GM12878 (cell line): Measurements from ENCODE around the gene ZNF182. TPM values are rescaled to one million over a fixed set of nuclear protein-coding genes. Genes with fewer than 3 reads are reported as not detected.

ENCODE experiments used
- ATAC-seq: fragments of 200-7000 bp; cut with Tn5 transposase; 3 replicates; pipeline ENCODE4 v1.9.1; 2020; ENCODE audit warnings: mild to moderate bottlenecking, moderate library complexity
- Bru-seq: library from RNA; stranded (reverse); fragments of 400-500 nt; gene quantifications from one replicate; lab custom pipeline; 2021; lab: Mats Ljungman, UMichigan
- BruChase-seq, 2 experiments: library from RNA; stranded (reverse); fragments of 400-500 nt; gene quantifications; one replicate each; lab custom pipeline; 2021; lab: Mats Ljungman, UMichigan
- BruUV-seq: library from RNA; stranded (reverse); fragments of 400-500 nt; replicated peaks from 2 replicates; lab custom pipeline; 2021; lab: Mats Ljungman, UMichigan
- CTCF ChIA-PET: fragments of 300-600 bp; sonication (Branson Sonifier 250); formaldehyde crosslinking; extraction: SDS; loops from one replicate; lab custom pipeline; 2021; ENCODE audit warnings: inconsistent platforms; lab: Yijun Ruan, JAX
- POLR2A ChIA-PET: fragments of 350-600 bp; formaldehyde crosslinking; extraction: SDS; loops from one replicate; lab custom pipeline; 2021; ENCODE audit warnings: inconsistent platforms; lab: Charles Lee
- RAD21 ChIA-PET: fragments of 300-600 bp; sonication (Branson Sonifier 250); formaldehyde crosslinking; loops from one replicate; lab custom pipeline; 2023; ENCODE audit warnings: antibody characterized with exemption; ENCODE audit not compliant: unreplicated experiment; lab: Charles Lee
- SMC1A ChIA-PET: fragments of 300-600 bp; sonication (Branson Sonifier 250); formaldehyde crosslinking; loops from one replicate; lab custom pipeline; 2023; ENCODE audit not compliant: unreplicated experiment, uncharacterized antibody; lab: Charles Lee
- DNase-seq: peaks from one replicate; pipeline ENCODE4 v3.0.0-alpha.2; 2011; ENCODE audit warnings: low read depth, low spot score
- FAIRE-seq: peaks from 3 replicates; lab custom pipeline; 2011; peaks lifted over from hg19 to GRCh38; lab: Jason Lieb, UNC
- H2AFZ ChIP-seq: 2 replicates; pipeline ENCODE4 v1.6.0; 2011; ENCODE audit warnings: low read depth, low read length, control low read depth; ENCODE audit not compliant: control insufficient read depth
- H3K27ac ChIP-seq: 2 replicates; pipeline ENCODE4 v1.5.1; 2011; ENCODE audit warnings: control low read depth; ENCODE audit not compliant: control insufficient read depth, insufficient read depth
- H3K27me3 ChIP-seq, 2 experiments: replicated peaks in 1 of 2; 2 replicates each; pipeline versions ENCODE4 v1.6.0 to v1.6.1; 2011; ENCODE audit warnings: low read length in 1 of 2; ENCODE audit not compliant: control insufficient read depth in 2 of 2, insufficient read depth in 2 of 2
- H3K36me3 ChIP-seq, 2 experiments: 2 replicates each; pipeline ENCODE4 v1.5.1; 2011; ENCODE audit warnings: low read length in 1 of 2; ENCODE audit not compliant: control insufficient read depth in 2 of 2, insufficient read depth in 2 of 2
- H3K4me1 ChIP-seq: 2 replicates; pipeline ENCODE4 v1.6.1; 2011; ENCODE audit warnings: mild to moderate bottlenecking, low read length, moderate library complexity, mixed read lengths; ENCODE audit not compliant: control insufficient read depth, insufficient read depth
- H3K4me2 ChIP-seq: 2 replicates; pipeline ENCODE4 v1.6.0; 2011; ENCODE audit warnings: control low read depth; ENCODE audit not compliant: control insufficient read depth, insufficient read depth
- H3K4me3 ChIP-seq: fragments of 200-600 bp; sonication (generic); 2 replicates; pipeline ENCODE4 v1.5.1; 2016
- H3K79me2 ChIP-seq: 2 replicates; pipeline ENCODE4 v1.6.0; 2011; ENCODE audit warnings: low read length; ENCODE audit not compliant: control insufficient read depth, insufficient read depth
- H3K9ac ChIP-seq: 2 replicates; pipeline ENCODE4 v1.8.0; 2011; ENCODE audit warnings: low read length, control low read depth, mixed read lengths; ENCODE audit not compliant: control insufficient read depth, insufficient read depth
- H3K9me3 ChIP-seq: replicated peaks from 3 replicates; pipeline ENCODE4 v1.5.1; 2011; ENCODE audit warnings: mild to moderate bottlenecking, low read length; ENCODE audit not compliant: control insufficient read depth, insufficient read depth
- H4K20me1 ChIP-seq: 2 replicates; pipeline ENCODE4 v1.6.0; 2011; ENCODE audit not compliant: control insufficient read depth, insufficient read depth
- ATF2 ChIP-seq: IDR thresholded peaks from 2 replicates; pipeline ENCODE4 v1.6.1; 2012; ENCODE audit warnings: low read length, inconsistent platforms
- CREB1 ChIP-seq: IDR thresholded peaks from 2 replicates; pipeline ENCODE4 v1.6.1; 2012; ENCODE audit warnings: low read depth, mild to moderate bottlenecking, inconsistent platforms
- CREM ChIP-seq: IDR thresholded peaks from 2 replicates; pipeline ENCODE4 v1.6.1; 2014; ENCODE audit warnings: antibody characterized with exemption, low read depth
- DPF2 ChIP-seq: fragments of 450-650 bp; IDR thresholded peaks from 2 replicates; pipeline ENCODE4 v1.6.1; 2017; ENCODE audit warnings: mild to moderate bottlenecking
- IKZF1 ChIP-seq: fragments of 450-650 bp; conservative IDR thresholded peaks from 2 replicates; pipeline ENCODE4 v1.6.1; 2017; ENCODE audit warnings: antibody characterized with exemption, mild to moderate bottlenecking
- JUNB ChIP-seq: IDR thresholded peaks from 2 replicates; pipeline ENCODE4 v1.6.1; 2016; ENCODE audit warnings: antibody characterized with exemption, mild to moderate bottlenecking
- NBN ChIP-seq: fragments of 450-650 bp; IDR thresholded peaks from 2 replicates; pipeline ENCODE4 v1.6.1; 2016
- NFYB ChIP-seq: IDR thresholded peaks from 2 replicates; pipeline ENCODE4 v1.6.1; 2011; ENCODE audit warnings: low read depth, mild to moderate bottlenecking, low read length, improper control_type of control experiment, moderate library complexity; ENCODE audit not compliant: insufficient read depth
- NR2C1 ChIP-seq: fragments of 450-650 bp; IDR thresholded peaks from 2 replicates; pipeline ENCODE4 v1.6.1; 2017; ENCODE audit warnings: antibody characterized with exemption, mild to moderate bottlenecking, moderate library complexity
- NRF1 ChIP-seq: conservative IDR thresholded peaks from 2 replicates; pipeline ENCODE4 v1.6.1; 2011; ENCODE audit warnings: mild to moderate bottlenecking, low read depth, low read length, improper control_type of control experiment
- PAX5 ChIP-seq: IDR thresholded peaks from 2 replicates; pipeline ENCODE4 v1.6.1; 2011; ENCODE audit warnings: low read depth, low read length, borderline replicate concordance
- PML ChIP-seq: IDR thresholded peaks from 2 replicates; pipeline ENCODE4 v1.6.1; 2012; ENCODE audit warnings: low read length, inconsistent platforms
- POLR2AphosphoS5 ChIP-seq: IDR thresholded peaks from 2 replicates; pipeline ENCODE4 v1.6.1; 2011; ENCODE audit warnings: mild to moderate bottlenecking, low read length, inconsistent platforms
- SIX5 ChIP-seq: IDR thresholded peaks from 2 replicates; pipeline ENCODE4 v1.6.1; 2011; ENCODE audit warnings: mild to moderate bottlenecking, low read depth, low read length, moderate library complexity; ENCODE audit not compliant: severe bottlenecking
- SMAD5 ChIP-seq: IDR thresholded peaks from 2 replicates; pipeline ENCODE4 v1.6.1; 2016; ENCODE audit warnings: antibody characterized with exemption, low read depth
- TARDBP ChIP-seq: IDR thresholded peaks from 2 replicates; pipeline ENCODE4 v1.6.1; 2016; ENCODE audit warnings: borderline replicate concordance
- WRNIP1 ChIP-seq: IDR thresholded peaks from 2 replicates; pipeline ENCODE4 v1.6.1; 2011; ENCODE audit warnings: low read depth, low read length, improper control_type of control experiment, borderline replicate concordance
- YY1 ChIP-seq: IDR thresholded peaks from 2 replicates; pipeline ENCODE4 v1.6.1; 2011; ENCODE audit warnings: low read depth, mild to moderate bottlenecking, low read length
- ZBED1 ChIP-seq: IDR thresholded peaks from 2 replicates; pipeline ENCODE4 v1.6.1; 2016; ENCODE audit warnings: borderline replicate concordance
- ZBTB33 ChIP-seq: fragments of 450-650 bp; IDR thresholded peaks from 2 replicates; pipeline ENCODE4 v1.6.1; 2017; ENCODE audit warnings: mild to moderate bottlenecking
- WGBS: methylation state at CpG from one replicate; pipeline ENCODE4 v1.1.6; 2016; ENCODE audit warnings: low lambda C conversion rate; ENCODE audit not compliant: insufficient replicate concordance, insufficient coverage; ENCODE audit errors: missing lambda C conversion rate; 5-methylcytosine and 5-hydroxymethylcytosine counted together
- in situ Hi-C: fragments of 300-500 bp; cut with MboI; formaldehyde crosslinking; loops from 9 replicates; pipeline ENCODE4 v1.14.3; 2018; ENCODE audit warnings: mixed read lengths
- intact Hi-C: fragments of 100-400 bp; cut with micrococcal nuclease; formaldehyde crosslinking; loops from one replicate; pipeline ENCODE4 v1.14.2; 2022; ENCODE audit not compliant: unreplicated experiment
- long read RNA-seq, 2 experiments: library from polyadenylated mRNA; unstranded; transcript quantifications; one replicate each; pipeline ENCODE4 v2.0.0, GENCODE V29; 2019 to 2020
- polyA minus RNA-seq, 3 experiments: library from RNA; depleted of rRNA, polyadenylated mRNA; stranded (reverse); fragments of >200 nt; gene quantifications; 2 replicates each; pipeline ENCODE4 v1.2.3, GENCODE V29; 2011
- polyA plus RNA-seq, 11 experiments: library from polyadenylated mRNA; depleted of rRNA in 4 of 11; unstranded in 6 of 11; stranded (reverse) in 5 of 11; fragments of >200 nt; fragmentation: Nextera tagmentation in 4 of 11; fragmentation: Illumina TruSeq in 1 of 11; extraction: Ambion mirVana in 4 of 11; extraction: Trizol in 1 of 11; gene quantifications; 1 replicate in 1 of 11; 2 replicates in 10 of 11; pipeline versions ENCODE4 v1.2.1 to v1.2.3, GENCODE V29; 2011 to 2016; ENCODE audit warnings: inconsistent platforms in 2 of 11, missing spikeins in 2 of 11, low read depth in 1 of 11
- total RNA-seq, 4 experiments: library from RNA; depleted of rRNA in 3 of 4; stranded (reverse); fragments of >200 nt in 3 of 4; fragmentation: Illumina TruSeq in 1 of 4; extraction: Trizol in 1 of 4; gene quantifications; 2 replicates each; pipeline versions ENCODE4 v1.2.1 to v1.2.3, GENCODE V29; 2013 to 2021

ZNF182 gene
- total RNA-seq (2013; cell fraction: nucleolus; rRNA removed), result 15.3 TPM in 2 replicates
- total RNA-seq (2014; rRNA removed) (3.0 and 3.2 TPM in 2 replicates), total RNA-seq (2014; rRNA removed; fragmentation: Illumina TruSeq; extraction: Trizol) (7.0 and 7.1 TPM in 2 replicates), total RNA-seq (2021) (4.7 and 4.8 TPM in 2 replicates), polyA plus RNA-seq (2011; rRNA removed) (6.7 and 10.1 TPM in 2 replicates), polyA plus RNA-seq (2014; fragmentation: Illumina TruSeq; extraction: Trizol) (7.0 and 8.4 TPM in 2 replicates), polyA plus RNA-seq (2014; fragmentation: Nextera tagmentation; extraction: Ambion mirVana) (1 to 10 TPM in 1 of 2 experiments, under 1 TPM in 1; 0.85 to 2.3 TPM), polyA plus RNA-seq (2014; rRNA removed) (4.7 and 5.0 TPM in 2 replicates), polyA plus RNA-seq (2016; fragmentation: Nextera tagmentation; extraction: Ambion mirVana) (1 to 10 TPM; 5.9 to 6.0 TPM), polyA minus RNA-seq (2011; rRNA and poly(A)+ RNA removed) (2.6 and 3.7 TPM in 2 replicates), Bru-seq, nascent RNA (percentile 75 among the genes with signal in this experiment), BruChase-seq, experiment 1, labeled RNA remaining after a 6-hour chase (percentile 72 among the genes with signal in this experiment), BruChase-seq, experiment 2, labeled RNA remaining after a 2-hour chase (percentile 79 among the genes with signal in this experiment)
- polyA plus RNA-seq (2011; ENCODE audit: low read depth), result 2.6 TPM
- 2.2 and 2.7 TPM in 2 replicates for polyA plus RNA-seq (2011; cell fraction: cytosol; rRNA removed)
- 6.6 and 7.1 TPM in 2 replicates for polyA plus RNA-seq (2011; cell fraction: nucleus; rRNA removed)
- polyA plus RNA-seq (2012), result 4.4 and 4.9 TPM in 2 replicates
- 2.1 and 2.6 TPM in 2 replicates for polyA minus RNA-seq (2011; cell fraction: cytosol; rRNA and poly(A)+ RNA removed)
- 1.9 and 2.2 TPM in 2 replicates for polyA minus RNA-seq (2011; cell fraction: nucleus; rRNA and poly(A)+ RNA removed)
- long read RNA-seq, experiment 1, partial matches to known transcripts, result 0 of 3 reads
- long read RNA-seq, experiment 1, other reads (novel, unspliced or antisense), result 2 of 3 reads
- long read RNA-seq, experiment 2, partial matches to known transcripts, result 0 of 18 reads
- long read RNA-seq, experiment 2, other reads (novel, unspliced or antisense), result 13 of 18 reads

DNA sequence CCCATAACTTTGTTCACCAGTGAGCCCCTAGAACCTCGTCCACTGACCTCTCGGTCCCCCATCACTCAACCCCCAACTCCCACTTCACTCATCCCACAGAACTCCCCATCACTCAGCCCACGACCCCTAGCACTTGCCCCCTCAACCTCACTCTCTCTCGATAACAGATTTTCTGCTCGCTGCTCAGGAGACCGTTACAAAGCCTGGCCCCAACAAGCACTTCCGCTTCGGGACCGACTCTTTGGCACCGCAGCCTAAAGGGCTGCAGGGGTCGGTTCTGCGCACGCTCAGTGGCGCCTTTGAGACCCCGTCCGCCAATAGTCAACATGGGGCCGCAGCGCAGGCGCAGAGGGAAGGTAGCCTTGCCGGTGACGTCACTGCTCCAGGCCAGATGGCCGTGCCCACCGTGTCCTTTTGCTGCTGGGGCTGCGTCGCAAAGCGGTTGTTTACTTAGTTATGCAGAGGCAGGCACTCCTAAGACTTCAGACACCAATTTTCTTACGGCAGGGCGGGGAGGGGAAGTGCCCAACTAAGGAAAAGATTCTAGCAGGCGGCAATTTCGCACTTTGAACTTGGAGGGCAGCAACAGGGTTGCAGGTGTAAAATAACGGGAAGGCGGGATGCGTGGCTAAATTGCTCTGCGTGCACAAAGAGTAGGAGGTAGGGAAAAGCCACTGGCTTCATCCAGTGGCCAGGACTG lies at the start of gene ZNF182:
TSS of gene ZNF182 (minus strand) at position 232 of the 700 bp plus-strand sequence. CDS start 1,380 bp downstream, outside the sequence.
- peak within 1 kb of the TSS; percentile 82 for H3K9ac ChIP-seq
- intact Hi-C loops (no loop called here), in situ Hi-C loops (no loop called here)
- peaks cover 15% of the 10 kb centered on the region for H3K79me2 ChIP-seq
- peak within 1 kb of the TSS; percentile 60 for H3K4me2 ChIP-seq
- no peaks in the 10 kb centered on the region; the same call in 2 of the 3 replicates for H3K9me3 ChIP-seq
- ChIA-PET CTCF (no interaction called here), POLR2A (no interaction called here), SMC1A (no interaction called here), RAD21 (no interaction called here)
- FAIRE-seq, result no peak
- ATAC-seq, result peak; percentile 98
- H2AFZ ChIP-seq, result peak within 1 kb of the TSS; percentile 85
- DNase-seq, result peak; percentile 68
- peak within 1 kb of the TSS; percentile 74 for H3K27ac ChIP-seq
- no TSS peak for BruUV-seq
- H3K27me3 ChIP-seq, result no peaks in the 10 kb centered on the region
- H3K4me1 ChIP-seq, result no peaks in the 10 kb centered on the region
- whole genome bisulfite sequencing, result 36% methylated on average over 34 of the region's 34 CpGs
- no peaks in the 10 kb centered on the region for H4K20me1 ChIP-seq
- peak within 1 kb of the TSS; percentile 71 for H3K4me3 ChIP-seq
- no peaks in the 10 kb centered on the region for H3K36me3 ChIP-seq
- TF ChIP-seq PML (peak; percentile 72), NR2C1 (0 out of 2 replicates have a peak, but pooled peaks have one; percentile 36), NFYB (peak; percentile 50; the same call in 1 of the 2 replicates), NBN (peak; percentile 94), ATF2 (peak; percentile 50; the same call in 1 of the 2 replicates), WRNIP1 (no peak), PAX5 (peak; percentile 60; the same call in 1 of the 2 replicates), SMAD5 (peak; percentile 72; the same call in 1 of the 2 replicates), ZBED1 (no peak), CREM (peak; percentile 76), IKZF1 (peak; percentile 90), JUNB (no peak), DPF2 (0 out of 2 replicates have a peak, but pooled peaks have one; percentile 17), CREB1 (peak; percentile 77; the same call in 1 of the 2 replicates), TARDBP (no peak), YY1 (peak; percentile 99), ZBTB33 (no peak), NRF1 (peak; percentile 86), POLR2AphosphoS5 (peak; percentile 82), SIX5 (peak; percentile 57)
